ENCODE data around the gene MBLAC2. TPM values are rescaled to one million over a fixed set of nuclear protein-coding genes. Genes with fewer than 3 reads are reported as not detected.

Gene MBLAC2
- total and polyA plus RNA-seq, 2 donors (not counting 1 experiment from before 2014, with no cell fraction given): 3.0 to 4.0 TPM

GRCh38 chr5:90410178-90410762, 64.3 kb downstream of the MBLAC2 start:
- Histone ChIP-seq H3K79me2 (ENCODE audit: control insufficient read depth, insufficient read depth, low read length) (peaks cover 1% of the 10 kb centered on the region), H3K27ac (ENCODE audit: insufficient read depth, low read length) (peak overlapping the region; percentile 80), H3K9me3 (ENCODE audit: control insufficient read depth, insufficient read depth, low read depth, low read length) (no peaks in the 10 kb centered on the region), H2AFZ (ENCODE audit: low read length) (peak overlapping the region; percentile 100), H3K9ac (ENCODE audit: insufficient read depth, low read length) (peak overlapping the region; percentile 83), H3K27me3 (ENCODE audit: control insufficient read depth, insufficient read depth, low read length) (no peaks in the 10 kb centered on the region), H3K4me3 (replicated peaks in 1 of 4; ENCODE audit: control extremely low read depth in 1 of 4, insufficient read depth in 1 of 4, low read depth in 3 of 4, low read length in 4 of 4) (peak overlapping the region; percentile 66 to 96 (median 90)), H3K4me1 (ENCODE audit: control insufficient read depth, extremely low read depth, insufficient read depth, low read length) (no peaks in the 10 kb centered on the region), H4K20me1 (ENCODE audit: control insufficient read depth, extremely low read depth, insufficient read depth, low read length) (no peaks in the 10 kb centered on the region), H3K36me3 (ENCODE audit: control insufficient read depth, insufficient read depth, low read length) (no peaks in the 10 kb centered on the region), H3K4me2 (ENCODE audit: extremely low read depth, insufficient read depth, low read length) (peak overlapping the region; percentile 88)
- TF ChIP-seq EZH2 (IDR thresholded peaks at IDR 0.05; ENCODE audit: low read length, missing control alignments) (no peak), CTCF (conservative IDR thresholded peaks at IDR 0.05 in 1 of 2, IDR thresholded peaks at IDR 0.05 in 1 of 2; ENCODE audit: low read depth in 1 of 2, low read length in 2 of 2) (no peak)
- DNase-seq (ENCODE audit: low read depth in 2 of 2): no peak

GRCh38 chr5:90409318-90410177, 65.0 kb downstream of the MBLAC2 start, which contains the start of gene CETN3:
TSS of gene CETN3 (minus strand) at chr5:90409756. CDS start at chr5:90409661, 95 bp downstream.
- peak; percentile 96 to 99 for DNase-seq (ENCODE audit: low read depth in 2 of 2)

More at GRCh38 chr5:90409318-90410177, 65.0 kb downstream of the MBLAC2 start, which contains the start of gene CETN3:
- peaks cover 2% of the 10 kb centered on the region for H3K36me3 ChIP-seq (ENCODE audit: control insufficient read depth, insufficient read depth, low read length)
- H3K9me3 ChIP-seq (ENCODE audit: control insufficient read depth, insufficient read depth, low read depth, low read length): no peaks in the 10 kb centered on the region
- TF ChIP-seq CTCF (conservative IDR thresholded peaks at IDR 0.05 in 1 of 2, IDR thresholded peaks at IDR 0.05 in 1 of 2; ENCODE audit: low read depth in 1 of 2, low read length in 2 of 2): no peak
- TF ChIP-seq EZH2 (IDR thresholded peaks at IDR 0.05; ENCODE audit: low read length, missing control alignments): no peak
- peak within 1 kb of the TSS; percentile 100 for H2AFZ ChIP-seq (ENCODE audit: low read length)
- peaks cover 1% of the 10 kb centered on the region for H3K79me2 ChIP-seq (ENCODE audit: control insufficient read depth, insufficient read depth, low read length)
- no peaks in the 10 kb centered on the region for H3K4me1 ChIP-seq (ENCODE audit: control insufficient read depth, extremely low read depth, insufficient read depth, low read length)
- H3K4me3 ChIP-seq (replicated peaks in 1 of 4; ENCODE audit: control extremely low read depth in 1 of 4, insufficient read depth in 1 of 4, low read depth in 3 of 4, low read length in 4 of 4): peak within 1 kb of the TSS; percentile 81 to 98 (median 94)
- no peaks in the 10 kb centered on the region for H3K27me3 ChIP-seq (ENCODE audit: control insufficient read depth, insufficient read depth, low read length)
- no peaks in the 10 kb centered on the region for H4K20me1 ChIP-seq (ENCODE audit: control insufficient read depth, extremely low read depth, insufficient read depth, low read length)
- peak within 1 kb of the TSS; percentile 99 for H3K27ac ChIP-seq (ENCODE audit: insufficient read depth, low read length)
- peak within 1 kb of the TSS; percentile 88 for H3K4me2 ChIP-seq (ENCODE audit: extremely low read depth, insufficient read depth, low read length)
- peak within 1 kb of the TSS; percentile 90 for H3K9ac ChIP-seq (ENCODE audit: insufficient read depth, low read length)
